HG02981 (cell line): Measurements from ENCODE around the gene SFRP5.

Source experiments
- ATAC-seq: cut with Tn5 transposase; IDR thresholded peaks from one replicate; pipeline ENCODE4 v1.9.1; 2021; ENCODE audit warnings: mild to moderate bottlenecking, moderate library complexity; ENCODE audit not compliant: unreplicated experiment

Gene SFRP5

GRCh38 chr10:97743169-97743943, 28.4 kb downstream of the SFRP5 start:
- ATAC-seq = no peak

GRCh38 chr10:97740613-97741012, 31.2 kb downstream of the SFRP5 start:
- ATAC-seq = no peak

GRCh38 chr10:97738616-97739015, 33.2 kb downstream of the SFRP5 start:
- no peak for ATAC-seq

- peak; percentile 6 for ATAC-seq
Observed at GRCh38 chr10:97737770-97738265, 34.0 kb downstream of the SFRP5 start.

GRCh38 chr10:97736902-97737769, 34.7 kb downstream of the SFRP5 start, which contains the start of gene ZFYVE27:
Gene ZFYVE27, plus strand, starts transcription at chr10:97737128. Its CDS starts 1,350 bp downstream, at chr10:97738478.
- peak; percentile 69 for ATAC-seq

GRCh38 chr10:97736403-97736901, 35.3 kb downstream of the SFRP5 start:
- ATAC-seq = peak; percentile 16

GRCh38 chr10:97734021-97734420, 37.8 kb downstream of the SFRP5 start:
- no peak for ATAC-seq

GRCh38 chr10:97733256-97733655, 38.5 kb downstream of the SFRP5 start:
- no peak for ATAC-seq

- no peak for ATAC-seq
Observed at GRCh38 chr10:97732052-97732359, 39.8 kb downstream of the SFRP5 start.

- ATAC-seq = no peak
Observed at GRCh38 chr10:97731346-97732051, 40.3 kb downstream of the SFRP5 start.

- ATAC-seq = no peak
Observed at GRCh38 chr10:97729014-97729413, 42.8 kb downstream of the SFRP5 start.

GRCh38 chr10:97726636-97727178, 45.1 kb downstream of the SFRP5 start:
- ATAC-seq = no peak

GRCh38 chr10:97724341-97724941, 47.4 kb downstream of the SFRP5 start:
- no peak for ATAC-seq

GRCh38 chr10:97723001-97723400, 48.8 kb downstream of the SFRP5 start:
- ATAC-seq = no peak

GRCh38 chr10:97721871-97722780, 49.7 kb downstream of the SFRP5 start:
- ATAC-seq = no peak

GRCh38 chr10:97719602-97720001, 52.2 kb downstream of the SFRP5 start:
- ATAC-seq = no peak

GRCh38 chr10:97718659-97719142, 53.1 kb downstream of the SFRP5 start:
- no peak for ATAC-seq

GRCh38 chr10:97718178-97718577, 53.6 kb downstream of the SFRP5 start:
- no peak for ATAC-seq

GRCh38 chr10:97717627-97718026, 54.2 kb downstream of the SFRP5 start:
- ATAC-seq = no peak
